Kasumi-1 (cell line): ENCODE measurements around the gene PHF2.

ENCODE experiments used
- DNase-seq, 2 experiments: peaks; one replicate each; lab custom pipeline; 2025; lab: John Stamatoyannopoulos, UW

The PHF2 gene

DNA sequence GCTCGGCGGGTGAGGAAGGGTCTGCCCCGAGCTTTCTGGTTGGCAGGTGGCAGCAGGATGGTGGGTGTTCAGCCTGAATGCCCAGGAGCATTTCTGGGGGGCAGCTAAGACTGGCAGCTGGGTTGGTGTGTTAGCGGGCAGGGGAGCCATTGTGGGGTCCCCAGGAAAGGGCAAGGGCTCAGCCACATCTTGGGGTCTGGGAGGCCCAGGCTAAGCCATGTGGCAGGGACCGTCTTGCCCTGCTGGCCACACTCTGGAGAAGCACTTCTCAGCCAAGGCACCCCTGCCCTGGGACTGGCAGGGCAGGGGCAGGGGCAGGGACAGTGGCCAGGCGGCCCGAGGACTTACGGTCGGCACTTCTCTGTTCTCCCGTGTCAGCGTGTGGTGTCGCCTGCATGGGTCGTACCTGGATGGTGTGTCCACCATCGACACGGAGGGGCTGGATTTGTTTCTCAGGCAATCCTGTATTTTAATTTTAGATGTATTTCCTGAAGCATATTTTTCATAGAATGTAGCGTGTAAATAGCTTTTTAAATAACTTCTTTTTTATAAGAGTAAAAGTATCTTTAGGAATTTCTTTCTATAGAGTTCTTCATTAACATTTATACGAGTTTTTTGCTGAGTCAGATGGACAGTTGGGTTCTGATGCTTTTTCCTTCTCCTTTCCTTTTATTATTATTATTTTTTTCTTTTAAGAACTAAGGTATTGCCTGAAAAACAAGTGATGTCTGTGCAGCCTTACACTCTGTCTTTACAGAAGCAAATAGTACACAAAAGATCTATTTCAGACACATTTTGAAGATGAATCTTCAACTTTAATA, 102.0 kb downstream of the PHF2 start:
- DNase-seq: no peak

DNA sequence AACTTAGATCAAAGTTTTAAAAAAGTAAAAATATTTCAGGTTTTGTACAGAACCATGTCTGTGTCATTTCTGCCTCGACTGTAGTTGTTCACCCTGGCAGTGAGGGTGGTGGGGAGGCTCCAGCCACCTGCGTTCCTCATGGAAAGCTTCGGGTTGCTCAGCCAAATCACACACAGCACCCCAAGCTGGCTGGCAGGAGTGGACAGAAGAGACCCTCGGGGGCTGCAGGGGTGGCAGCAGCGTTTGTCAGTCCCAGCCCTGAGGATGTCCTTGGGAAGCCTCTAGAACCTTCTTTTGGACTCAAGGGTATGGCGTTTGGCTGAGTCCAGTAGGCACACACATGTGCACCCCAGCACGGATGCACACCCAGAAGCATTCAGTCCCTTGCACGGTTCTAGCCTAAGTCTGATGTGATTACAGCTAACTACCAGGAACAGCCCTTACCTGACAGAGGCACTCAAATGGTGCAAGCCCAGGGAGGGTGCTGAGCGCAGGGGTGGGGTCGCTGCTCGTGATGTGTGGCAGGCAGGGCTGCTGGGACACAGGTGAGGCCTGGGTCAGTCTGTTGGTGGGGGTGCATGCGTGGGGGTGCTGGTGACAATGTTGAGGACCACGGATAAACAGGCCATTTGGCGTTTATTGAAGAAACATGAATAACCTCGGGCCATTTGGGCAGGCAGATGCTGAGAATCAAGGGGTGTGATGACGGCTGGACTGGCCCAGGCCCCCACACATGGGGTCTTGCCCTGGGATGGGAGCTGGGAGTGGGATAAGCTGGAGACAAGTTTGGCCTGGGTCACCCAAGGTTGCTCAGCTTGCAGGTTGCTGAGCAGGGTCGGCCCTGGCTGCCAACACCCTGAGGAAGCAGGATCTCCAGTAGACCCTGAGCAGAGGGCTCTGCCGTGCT, 103.4 kb downstream of the PHF2 start:
- DNase-seq: no peak

DNA sequence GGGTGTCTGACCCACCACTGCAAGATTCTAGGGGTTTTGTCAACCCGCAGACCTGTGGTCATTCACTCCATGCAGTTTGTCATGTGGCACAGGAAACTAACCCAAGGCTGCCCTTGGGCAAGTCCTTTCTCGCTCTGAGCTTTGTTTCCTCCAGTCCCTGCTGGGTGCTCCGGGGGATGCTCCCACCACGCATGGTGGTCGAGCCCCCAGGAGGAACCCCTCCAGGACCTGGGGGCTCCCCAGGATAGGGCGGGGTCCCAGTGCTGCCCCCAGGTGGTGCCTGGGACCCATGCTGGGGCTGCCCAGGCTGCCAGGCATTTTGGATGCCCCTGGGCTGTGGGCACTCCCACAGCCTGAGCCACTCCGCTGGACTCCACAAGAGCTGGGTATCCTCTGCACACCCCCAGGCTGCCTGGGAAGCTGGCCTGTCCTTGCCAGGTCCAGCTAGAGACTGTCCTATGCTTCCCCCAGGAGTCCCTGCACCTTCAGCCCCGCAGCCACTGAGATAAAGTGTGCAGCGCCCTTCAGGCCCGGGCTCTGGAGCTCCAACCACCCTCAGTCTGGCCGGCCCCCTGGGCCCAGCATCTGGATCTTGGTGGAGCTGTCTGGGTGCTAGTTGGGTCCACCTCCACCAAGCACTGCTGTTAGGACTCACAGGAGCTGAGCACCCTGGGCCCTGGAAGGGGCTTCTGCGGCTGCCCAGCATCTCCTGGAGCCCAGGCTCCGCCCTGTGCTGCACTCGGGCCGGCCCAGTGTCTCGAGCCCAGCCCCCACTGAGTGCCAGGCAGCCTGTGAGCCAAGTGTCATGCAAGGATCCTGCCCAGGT, 104.3 kb downstream of the PHF2 start:
- DNase-seq: no peak

DNA sequence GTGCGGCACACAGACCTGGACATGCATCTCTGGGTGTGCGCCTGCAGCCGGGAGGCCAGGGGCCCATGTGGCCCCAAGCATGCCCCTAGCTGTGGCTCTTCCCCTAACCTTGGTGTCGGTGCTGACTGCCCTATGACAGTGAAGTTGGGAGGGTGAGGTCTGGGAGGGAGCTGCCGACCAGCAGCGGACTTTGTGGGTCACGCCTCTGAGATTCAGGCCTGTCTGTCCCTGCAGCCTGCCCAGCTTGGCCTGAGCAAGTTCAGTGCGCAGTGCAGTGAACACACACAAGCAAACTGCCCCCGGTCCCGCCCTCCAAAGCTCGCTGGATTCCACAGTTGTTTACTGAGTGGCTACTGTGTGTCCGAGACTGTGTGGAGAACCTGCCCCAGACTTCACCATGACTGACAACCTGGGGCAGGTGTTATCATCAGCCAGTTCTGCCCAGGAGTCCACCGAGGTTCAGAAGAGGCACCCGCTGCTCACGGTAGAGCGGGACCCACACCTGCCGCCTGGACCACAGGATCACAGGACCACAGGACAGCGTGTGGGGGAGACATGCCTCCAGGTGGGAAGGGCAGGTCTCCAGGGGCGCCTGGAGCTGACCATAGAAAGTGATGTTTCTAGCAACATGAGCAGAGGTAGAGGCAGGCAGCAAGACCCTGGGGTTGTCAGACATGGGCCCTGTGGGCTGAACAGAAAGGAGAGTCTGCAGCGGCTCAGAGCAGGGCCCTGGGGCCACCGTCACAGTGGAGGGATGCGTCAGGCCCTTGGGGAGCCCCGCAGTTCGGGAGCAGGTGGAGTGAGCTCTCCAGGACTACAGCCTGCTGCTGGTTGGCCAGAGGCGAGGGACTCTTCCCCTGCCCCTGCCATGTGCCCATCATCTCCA, 105.1 kb downstream of the PHF2 start:
- no peak for DNase-seq

DNA sequence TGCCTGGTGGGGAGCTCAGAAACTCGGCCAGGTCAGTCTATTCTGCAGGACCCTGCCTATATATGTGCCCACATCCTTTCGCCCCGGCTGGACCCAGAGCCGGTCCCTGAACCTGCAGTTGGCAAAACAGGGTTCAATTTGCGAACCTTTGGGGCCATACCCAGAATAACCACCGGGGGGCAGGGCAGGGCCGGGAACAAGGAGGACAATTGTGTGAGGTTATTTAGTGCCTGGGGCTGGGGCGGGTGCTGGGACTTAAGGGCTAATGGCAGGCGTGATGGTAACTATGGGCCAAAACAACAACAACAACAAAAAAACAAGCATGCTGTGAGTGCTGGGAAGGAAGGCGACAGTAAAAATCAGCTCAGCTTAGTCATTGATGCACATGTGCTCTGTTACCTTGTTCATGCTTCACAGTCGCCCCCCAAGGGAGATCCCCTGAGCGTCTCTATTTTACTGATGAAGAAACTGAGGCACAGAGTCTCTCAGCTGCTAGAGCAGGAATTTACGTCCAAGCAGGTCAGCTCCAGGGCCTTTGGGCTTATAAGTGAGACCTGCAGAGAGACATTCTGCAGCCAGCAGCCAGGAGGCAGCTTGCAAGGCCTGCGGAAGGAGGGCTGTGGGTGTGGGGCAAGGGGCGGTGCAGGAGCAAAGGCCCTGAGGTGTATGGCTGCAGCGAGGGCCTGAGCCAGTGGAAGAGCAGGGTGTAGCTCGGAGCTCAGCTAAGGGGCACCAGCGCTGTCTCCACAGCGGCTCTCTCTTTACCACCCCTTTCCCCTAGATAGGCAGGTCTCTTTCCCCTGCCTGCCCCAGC, 106.0 kb downstream of the PHF2 start:
- peak; percentile 45 to 67 for DNase-seq

DNA sequence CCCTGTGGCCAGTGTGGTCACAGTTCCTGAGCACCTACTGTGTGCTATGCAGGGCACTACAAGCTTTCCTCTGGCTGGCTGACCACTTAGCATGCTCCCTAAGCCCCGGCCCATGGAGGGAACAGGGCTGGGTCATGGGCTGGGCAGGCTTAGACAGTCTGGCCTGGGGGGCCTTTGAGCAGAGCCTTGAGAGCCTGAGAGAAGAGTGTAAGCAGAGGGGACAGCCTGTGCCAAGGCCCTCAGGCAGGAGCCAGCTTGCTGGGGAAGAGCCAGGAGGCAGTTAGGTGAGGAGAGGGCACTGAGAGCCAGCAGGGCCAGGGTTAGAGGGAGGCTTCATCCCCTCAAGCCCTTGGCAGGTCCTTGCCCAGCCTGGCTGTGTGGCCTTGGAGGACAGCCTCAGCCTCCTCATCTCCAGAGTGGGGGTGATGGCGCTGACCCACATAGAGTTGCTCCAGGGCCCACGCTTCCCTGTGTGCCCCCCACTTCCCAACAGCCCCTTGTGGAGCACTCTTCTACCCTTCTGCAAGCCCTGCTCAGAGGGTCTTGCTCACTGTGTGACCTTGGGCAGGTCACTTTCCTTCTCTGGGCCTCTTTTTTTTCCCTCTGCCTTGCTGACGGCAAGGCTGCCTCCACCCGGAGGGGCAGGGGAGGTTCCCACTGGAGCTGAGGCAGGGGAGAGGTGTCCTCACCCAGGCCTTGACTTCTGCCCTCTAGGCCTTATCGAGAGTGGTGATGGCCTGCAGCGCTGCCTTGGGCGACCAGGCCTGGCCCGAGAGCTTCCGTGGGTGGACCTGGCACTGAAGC, 107.1 kb downstream of the PHF2 start:
- no peak for DNase-seq

DNA sequence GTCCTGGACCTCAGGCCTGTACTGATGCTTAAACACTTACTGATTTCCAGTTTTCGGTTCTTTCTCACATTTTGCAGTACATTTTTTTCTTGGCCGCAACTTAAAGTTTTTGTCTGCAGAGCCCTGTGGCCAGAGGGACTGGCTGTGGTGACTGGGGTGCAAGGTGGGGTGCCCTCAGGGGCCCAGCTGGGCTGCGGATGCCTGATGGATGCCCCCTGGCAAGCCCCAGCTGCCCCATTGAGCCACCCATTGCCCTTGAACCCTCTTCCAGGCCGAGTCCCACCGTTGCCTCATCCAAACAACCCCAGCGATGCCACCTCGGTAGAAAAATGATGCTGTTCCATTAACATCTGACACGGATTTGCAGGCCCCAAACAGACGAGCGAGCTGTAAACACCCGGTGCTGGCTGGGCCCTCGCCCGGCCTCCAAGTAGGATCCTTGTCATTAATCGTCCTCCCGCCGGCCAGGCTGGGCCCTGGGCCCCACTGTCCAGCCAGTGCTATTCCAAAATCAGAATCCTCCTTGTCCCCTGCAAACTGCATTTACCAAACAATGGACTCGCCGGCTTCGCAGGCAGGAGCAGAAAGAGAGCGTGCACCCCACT, 107.9 kb downstream of the PHF2 start:
- no peak for DNase-seq

- peak; percentile 80 to 89 for DNase-seq
These were observed 108.6 kb downstream of the PHF2 start for GRCh38 chr9:93684806-93685543.

DNA sequence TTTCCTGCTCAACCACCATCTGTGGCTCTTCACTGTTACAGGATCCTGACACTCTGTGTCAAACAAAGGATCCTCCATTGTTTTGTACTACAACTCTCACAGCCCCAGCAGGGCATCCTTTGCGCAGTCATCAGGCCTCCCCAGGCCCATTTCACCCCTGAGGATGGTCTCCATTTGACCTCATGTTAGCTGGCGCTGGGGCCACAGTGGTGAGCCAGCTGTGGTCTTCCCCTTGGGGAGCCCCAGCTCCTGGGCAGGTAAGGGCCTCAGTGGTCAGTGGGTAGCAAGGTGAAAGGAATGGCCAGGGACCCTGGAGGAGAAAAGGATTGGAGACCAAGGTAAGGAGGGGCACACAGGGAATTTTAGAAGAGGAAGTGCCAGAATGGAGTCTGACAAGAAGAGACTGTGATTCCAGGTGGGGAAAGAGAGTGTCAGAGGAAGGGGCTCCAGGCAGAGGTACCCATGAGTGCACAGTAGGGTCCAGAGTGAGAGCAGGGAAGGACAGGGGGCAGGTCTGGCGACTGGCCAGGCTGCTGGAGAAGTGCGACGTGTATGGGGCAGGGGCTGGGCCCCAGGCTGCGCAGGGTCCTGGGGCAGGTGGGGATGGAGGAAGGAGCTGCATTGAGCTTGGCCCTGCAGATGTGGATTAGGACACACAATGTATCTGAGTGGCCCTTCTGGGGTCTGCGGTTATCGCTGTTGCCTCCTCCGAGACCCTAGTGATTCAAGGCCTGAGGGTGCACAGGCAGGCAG, 109.9 kb downstream of the PHF2 start:
- DNase-seq: no peak

- DNase-seq: no peak
These were observed 110.5 kb downstream of the PHF2 start for GRCh38 chr9:93686880-93687236.

DNA sequence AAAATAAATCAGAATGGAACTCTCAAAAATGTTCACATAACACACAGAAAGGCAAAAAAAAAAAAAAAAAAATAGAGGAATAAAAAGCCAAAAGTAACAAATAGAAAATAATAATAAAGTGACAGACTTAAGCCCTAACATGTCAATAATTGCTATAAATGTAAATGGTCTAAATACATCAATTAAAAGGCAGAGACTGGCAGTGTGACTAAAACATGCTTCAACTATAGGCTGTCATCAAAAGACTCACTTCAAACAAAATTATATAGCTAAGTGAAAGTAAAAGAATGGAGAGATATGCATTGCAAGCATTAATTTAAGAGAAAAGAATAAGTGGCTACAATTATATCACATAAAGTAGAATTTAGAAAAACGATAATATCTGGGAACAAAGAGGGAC, 114.2 kb downstream of the PHF2 start:
- DNase-seq: no peak

DNA sequence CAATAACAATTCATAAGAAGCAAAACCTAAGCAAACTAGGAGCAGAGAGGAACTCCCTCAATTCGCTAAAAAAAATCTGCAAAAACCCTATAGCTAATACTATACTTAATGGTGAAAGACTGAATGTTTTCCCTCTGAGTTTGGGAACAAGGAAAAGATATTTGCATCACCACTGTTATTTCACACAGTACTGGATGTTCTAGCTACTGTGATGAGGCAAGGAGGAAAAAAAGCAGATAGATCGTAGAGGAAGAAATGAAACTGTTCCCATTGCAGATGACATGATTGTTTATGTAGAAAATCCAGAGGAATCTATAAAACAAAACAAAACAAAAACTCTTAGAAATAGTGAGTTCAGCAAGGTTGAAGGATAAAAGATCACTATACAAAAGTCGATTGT, 116.7 kb downstream of the PHF2 start:
- no peak for DNase-seq

- DNase-seq: no peak
These were observed 121.2 kb downstream of the PHF2 start for GRCh38 chr9:93697352-93698139.

DNA sequence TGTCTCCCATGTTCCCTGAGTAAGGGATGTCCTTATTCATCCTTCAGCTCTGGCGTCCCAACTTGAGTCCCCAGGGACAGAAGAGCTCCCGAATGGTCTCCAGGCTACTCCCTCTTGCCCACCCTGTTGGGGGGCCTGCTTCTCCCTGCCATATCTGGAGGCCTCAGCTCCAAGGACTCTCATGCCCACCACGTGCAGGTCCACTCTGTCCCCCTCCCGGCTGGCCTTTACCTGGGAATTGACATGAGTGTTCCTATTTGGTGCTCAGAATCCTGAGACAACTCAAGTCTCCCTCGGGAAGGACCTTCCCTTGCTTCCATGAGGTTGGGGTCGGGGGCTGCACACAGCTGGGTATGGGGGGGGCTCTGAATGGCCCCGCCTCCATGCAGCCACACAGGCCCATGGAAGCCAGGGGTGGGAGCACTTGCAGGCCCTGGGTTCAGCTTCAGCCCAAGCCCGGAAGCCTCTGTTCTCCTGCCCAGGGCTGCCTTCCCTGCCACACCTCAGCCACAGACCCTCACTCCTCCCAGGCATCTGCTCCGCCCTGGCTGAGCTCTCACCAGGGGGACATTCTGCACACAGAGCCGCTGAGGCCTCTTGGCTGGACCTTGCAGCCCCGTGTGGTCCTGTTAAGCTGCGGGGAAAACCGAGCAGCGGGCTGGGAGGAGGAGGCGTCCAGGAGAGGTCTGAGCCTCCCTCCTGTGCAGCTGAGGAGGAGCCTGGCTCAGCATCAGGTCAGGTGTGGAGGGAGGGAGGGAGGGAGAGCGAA, 121.9 kb downstream of the PHF2 start:
- no peak for DNase-seq

DNA sequence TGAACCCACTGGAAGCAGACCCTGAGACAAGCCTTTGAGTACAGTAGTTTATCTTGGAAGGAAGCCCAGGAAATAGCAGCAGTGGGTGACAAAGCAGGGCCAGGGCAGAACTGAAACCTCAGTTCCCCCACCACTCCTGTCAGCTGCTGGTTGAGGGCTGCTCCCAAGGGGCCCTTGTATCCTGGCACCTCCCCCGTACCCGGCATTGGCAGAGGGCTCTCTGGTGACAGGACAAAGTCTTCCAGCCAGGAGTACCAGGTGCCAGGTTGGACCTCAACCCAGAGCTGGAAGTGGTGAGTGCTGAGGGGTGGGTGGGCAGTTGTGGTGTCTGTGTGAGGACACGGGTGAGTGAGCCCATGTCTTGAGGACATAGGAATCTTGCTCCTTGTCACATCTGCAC, 123.3 kb downstream of the PHF2 start:
- no peak for DNase-seq
